ENCODE results near the gene LMF2.

Gene LMF2

GRCh38 chr22:50481440-50482106 lies 25.9 kb downstream of the LMF2 start, which contains the start of gene ADM2:
Gene ADM2 (plus strand): TSS chr22:50481543. CDS start chr22:50481848, 305 bp downstream.
- DNase-seq (ENCODE audit: extremely low spot score): peak; percentile 69
- POLR2A ChIA-PET: no interaction called here
- TF ChIP-seq, protein P1, sequence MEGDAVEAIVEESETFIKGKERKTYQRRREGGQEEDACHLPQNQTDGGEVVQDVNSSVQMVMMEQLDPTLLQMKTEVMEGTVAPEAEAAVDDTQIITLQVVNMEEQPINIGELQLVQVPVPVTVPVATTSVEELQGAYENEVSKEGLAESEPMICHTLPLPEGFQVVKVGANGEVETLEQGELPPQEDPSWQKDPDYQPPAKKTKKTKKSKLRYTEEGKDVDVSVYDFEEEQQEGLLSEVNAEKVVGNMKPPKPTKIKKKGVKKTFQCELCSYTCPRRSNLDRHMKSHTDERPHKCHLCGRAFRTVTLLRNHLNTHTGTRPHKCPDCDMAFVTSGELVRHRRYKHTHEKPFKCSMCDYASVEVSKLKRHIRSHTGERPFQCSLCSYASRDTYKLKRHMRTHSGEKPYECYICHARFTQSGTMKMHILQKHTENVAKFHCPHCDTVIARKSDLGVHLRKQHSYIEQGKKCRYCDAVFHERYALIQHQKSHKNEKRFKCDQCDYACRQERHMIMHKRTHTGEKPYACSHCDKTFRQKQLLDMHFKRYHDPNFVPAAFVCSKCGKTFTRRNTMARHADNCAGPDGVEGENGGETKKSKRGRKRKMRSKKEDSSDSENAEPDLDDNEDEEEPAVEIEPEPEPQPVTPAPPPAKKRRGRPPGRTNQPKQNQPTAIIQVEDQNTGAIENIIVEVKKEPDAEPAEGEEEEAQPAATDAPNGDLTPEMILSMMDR (IDR thresholded peaks at IDR 0.05; ENCODE audit: control extremely low read depth, extremely low read depth, low read depth, missing control alignments): no peak
- CTCF ChIA-PET: interaction anchor here (1.4 kb wide), 1 partner anchor 16 kb away, joined by 3 read pairs; no protein-coding TSS in a partner anchor

DNA sequence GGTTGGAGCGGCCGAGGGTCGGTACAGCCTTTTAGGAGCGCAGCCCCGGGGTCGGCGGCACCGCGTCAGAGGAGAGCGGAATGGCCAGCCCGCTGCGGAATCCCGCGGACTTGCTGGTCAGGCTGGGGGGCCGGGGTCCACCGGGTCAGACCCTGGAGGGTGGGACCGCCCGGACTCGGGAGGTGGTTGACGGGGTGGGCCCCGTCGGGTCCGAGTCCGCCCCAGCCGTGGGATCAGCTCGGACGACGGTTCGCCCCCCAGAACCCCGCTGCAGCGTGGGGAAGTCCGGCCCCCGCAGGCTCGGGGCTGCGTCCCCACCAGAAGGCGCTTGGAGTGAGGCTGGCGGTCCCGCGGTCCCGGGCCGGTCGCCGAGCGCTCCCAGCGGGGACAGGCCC lies 26.5 kb downstream of the LMF2 start:
- ChIA-PET POLR2A (no interaction called here), CTCF (interaction anchor here (1.4 to 2.5 kb wide), 3 partner anchors 9 to 204 kb away, joined by 3 to 6 read pairs (median 3); no protein-coding TSS in a partner anchor)
- TF ChIP-seq, protein P1 (IDR thresholded peaks at IDR 0.05; ENCODE audit: control extremely low read depth, extremely low read depth, low read depth, missing control alignments): no peak
- no peak for DNase-seq (ENCODE audit: extremely low spot score)

DNA sequence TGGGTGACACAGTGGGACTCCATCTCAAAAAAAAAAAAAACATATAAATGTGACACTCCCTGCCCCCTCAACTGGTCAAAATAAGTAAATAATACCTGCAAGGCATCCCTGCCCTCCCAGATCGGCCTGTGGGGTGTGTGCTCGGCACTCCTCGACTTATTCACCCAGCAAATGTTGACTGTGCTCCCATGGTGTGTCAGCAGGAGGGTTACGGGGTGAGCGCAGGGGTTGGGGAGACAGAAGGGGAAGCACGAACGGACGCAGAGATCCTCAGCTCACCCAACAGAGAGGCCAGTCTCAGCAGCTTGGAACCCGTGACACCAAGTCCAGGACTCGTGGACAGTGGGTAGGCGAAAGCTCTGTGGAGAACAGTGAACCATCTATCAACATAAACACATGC lies 27.8 kb downstream of the LMF2 start:
- TF ChIP-seq, protein P1 (IDR thresholded peaks at IDR 0.05; ENCODE audit: control extremely low read depth, extremely low read depth, low read depth, missing control alignments): no peak
- no peak for DNase-seq (ENCODE audit: extremely low spot score)
- ChIA-PET POLR2A (no interaction called here), CTCF (interaction anchor here (1.4 to 2.5 kb wide), 3 partner anchors 8 to 203 kb away, joined by 3 to 7 read pairs (median 6); no protein-coding TSS in a partner anchor)

GRCh38 chr22:50477923-50478322 lies 29.6 kb downstream of the LMF2 start:
- CTCF ChIA-PET: interaction anchor here (3.0 kb wide), 1 partner anchor 20 kb away, joined by 10 read pairs; no protein-coding TSS in a partner anchor
- TF ChIP-seq, protein P1 (IDR thresholded peaks at IDR 0.05; ENCODE audit: control extremely low read depth, extremely low read depth, low read depth, missing control alignments): no peak
- no peak for DNase-seq (ENCODE audit: extremely low spot score)

DNA sequence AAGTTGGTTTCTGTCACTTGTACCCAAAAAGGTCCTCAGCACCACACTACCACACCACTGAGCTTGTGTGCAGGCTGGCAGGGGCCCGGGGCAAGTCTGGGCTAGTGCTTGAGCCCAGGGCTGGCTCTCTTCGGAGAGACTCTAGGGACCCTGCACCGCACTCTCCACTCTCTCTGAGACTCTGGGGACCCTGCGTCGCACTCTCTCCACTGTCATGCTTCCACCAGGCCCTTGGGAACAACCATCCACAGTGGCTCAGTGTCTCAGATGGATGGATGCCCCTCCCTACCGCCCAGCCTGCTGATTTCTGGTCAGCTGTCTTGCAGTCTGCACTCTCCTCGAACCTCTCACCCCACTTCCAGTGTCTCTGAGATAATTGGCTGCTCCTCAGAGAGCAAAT lies 30.6 kb downstream of the LMF2 start:
- CTCF ChIA-PET: interaction anchor here (3.0 kb wide), 1 partner anchor 21 kb away, joined by 10 read pairs; no protein-coding TSS in a partner anchor
- TF ChIP-seq, protein P1 (IDR thresholded peaks at IDR 0.05; ENCODE audit: control extremely low read depth, extremely low read depth, low read depth, missing control alignments): no peak
- no peak for DNase-seq (ENCODE audit: extremely low spot score)
- POLR2A ChIA-PET: no interaction called here

More at GRCh38 chr22:50477923-50478322, 29.6 kb downstream of the LMF2 start:
- POLR2A ChIA-PET: no interaction called here

DNA sequence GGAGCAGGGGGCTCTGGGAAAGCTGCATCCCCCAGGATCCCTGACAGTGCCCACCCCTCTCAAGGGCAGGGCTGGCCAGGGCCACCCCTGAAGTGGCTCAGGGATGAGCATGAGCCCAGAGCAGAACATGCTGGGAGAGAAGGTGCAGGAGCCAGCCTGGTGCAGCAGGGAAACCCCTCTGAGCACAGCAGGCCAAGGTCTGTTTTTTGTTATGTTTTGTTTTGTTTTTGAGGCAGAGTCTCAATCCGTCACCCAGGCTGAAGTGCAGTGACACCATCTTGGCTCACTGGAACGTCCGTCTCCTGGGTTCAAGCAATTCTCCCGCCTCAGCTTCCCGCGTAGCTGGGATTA lies 31.9 kb downstream of the LMF2 start:
- ChIA-PET CTCF (no interaction called here), POLR2A (no interaction called here)
- TF ChIP-seq, protein P1 (IDR thresholded peaks at IDR 0.05; ENCODE audit: control extremely low read depth, extremely low read depth, low read depth, missing control alignments): no peak
- no peak for DNase-seq (ENCODE audit: extremely low spot score)
